LNCaP clone FGC (cell line): ENCODE results near the gene APOBEC3H.

Experiments used
- DNase-seq: peaks from one replicate; pipeline ENCODE4 v3.0.0-alpha.2; 2011; ENCODE audit warnings: low read depth
- H3K4me3 ChIP-seq: 2 replicates; pipeline ENCODE4 v1.5.1; 2011; ENCODE audit warnings: mild to moderate bottlenecking, low read depth, low read length, control low read depth
- TF ChIP-seq, protein P1 (sequence below): IDR thresholded peaks from 2 replicates; pipeline ENCODE4 v1.5.1; 2012; ENCODE audit warnings: mild to moderate bottlenecking; ENCODE audit not compliant: control insufficient read depth, insufficient read depth; ENCODE audit errors: extremely low read depth

The APOBEC3H gene

DNA sequence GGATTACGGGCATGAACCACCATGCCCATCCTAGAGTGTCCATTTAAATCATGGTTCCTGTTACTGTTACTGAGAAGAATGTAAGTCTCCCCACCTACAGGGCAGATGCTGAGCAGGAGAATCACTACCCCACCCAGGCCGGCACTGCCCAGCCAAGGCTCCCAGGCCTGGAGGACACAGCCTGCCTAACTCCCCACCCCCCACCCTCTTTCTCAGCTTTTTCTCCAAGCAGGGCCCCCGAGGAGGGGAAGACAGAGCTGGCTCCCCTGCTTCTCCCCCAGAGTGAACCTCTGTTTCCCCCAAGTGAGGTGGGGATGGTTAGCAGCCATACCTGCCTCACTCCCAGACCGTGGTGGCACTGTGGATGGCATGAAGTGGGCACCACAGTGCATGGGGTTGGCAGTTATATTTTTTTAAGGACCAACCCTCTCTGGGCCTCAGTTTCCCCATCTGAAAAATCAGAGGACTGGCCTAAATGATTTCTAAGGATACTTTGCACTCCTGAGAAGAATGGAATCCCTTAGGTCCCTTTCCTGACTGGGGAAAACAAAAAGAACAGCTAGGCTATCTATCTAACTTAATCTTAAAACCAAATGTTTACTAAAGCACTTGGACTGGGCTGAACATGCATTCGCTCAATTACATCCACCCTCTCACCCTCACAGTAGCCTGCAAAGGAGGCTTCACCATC lies 50.4 kb downstream of the APOBEC3H start:
- H3K4me3 ChIP-seq = no peak overlapping the region
- TF ChIP-seq, protein P1, sequence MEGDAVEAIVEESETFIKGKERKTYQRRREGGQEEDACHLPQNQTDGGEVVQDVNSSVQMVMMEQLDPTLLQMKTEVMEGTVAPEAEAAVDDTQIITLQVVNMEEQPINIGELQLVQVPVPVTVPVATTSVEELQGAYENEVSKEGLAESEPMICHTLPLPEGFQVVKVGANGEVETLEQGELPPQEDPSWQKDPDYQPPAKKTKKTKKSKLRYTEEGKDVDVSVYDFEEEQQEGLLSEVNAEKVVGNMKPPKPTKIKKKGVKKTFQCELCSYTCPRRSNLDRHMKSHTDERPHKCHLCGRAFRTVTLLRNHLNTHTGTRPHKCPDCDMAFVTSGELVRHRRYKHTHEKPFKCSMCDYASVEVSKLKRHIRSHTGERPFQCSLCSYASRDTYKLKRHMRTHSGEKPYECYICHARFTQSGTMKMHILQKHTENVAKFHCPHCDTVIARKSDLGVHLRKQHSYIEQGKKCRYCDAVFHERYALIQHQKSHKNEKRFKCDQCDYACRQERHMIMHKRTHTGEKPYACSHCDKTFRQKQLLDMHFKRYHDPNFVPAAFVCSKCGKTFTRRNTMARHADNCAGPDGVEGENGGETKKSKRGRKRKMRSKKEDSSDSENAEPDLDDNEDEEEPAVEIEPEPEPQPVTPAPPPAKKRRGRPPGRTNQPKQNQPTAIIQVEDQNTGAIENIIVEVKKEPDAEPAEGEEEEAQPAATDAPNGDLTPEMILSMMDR = no peak
- no peak for DNase-seq

DNA sequence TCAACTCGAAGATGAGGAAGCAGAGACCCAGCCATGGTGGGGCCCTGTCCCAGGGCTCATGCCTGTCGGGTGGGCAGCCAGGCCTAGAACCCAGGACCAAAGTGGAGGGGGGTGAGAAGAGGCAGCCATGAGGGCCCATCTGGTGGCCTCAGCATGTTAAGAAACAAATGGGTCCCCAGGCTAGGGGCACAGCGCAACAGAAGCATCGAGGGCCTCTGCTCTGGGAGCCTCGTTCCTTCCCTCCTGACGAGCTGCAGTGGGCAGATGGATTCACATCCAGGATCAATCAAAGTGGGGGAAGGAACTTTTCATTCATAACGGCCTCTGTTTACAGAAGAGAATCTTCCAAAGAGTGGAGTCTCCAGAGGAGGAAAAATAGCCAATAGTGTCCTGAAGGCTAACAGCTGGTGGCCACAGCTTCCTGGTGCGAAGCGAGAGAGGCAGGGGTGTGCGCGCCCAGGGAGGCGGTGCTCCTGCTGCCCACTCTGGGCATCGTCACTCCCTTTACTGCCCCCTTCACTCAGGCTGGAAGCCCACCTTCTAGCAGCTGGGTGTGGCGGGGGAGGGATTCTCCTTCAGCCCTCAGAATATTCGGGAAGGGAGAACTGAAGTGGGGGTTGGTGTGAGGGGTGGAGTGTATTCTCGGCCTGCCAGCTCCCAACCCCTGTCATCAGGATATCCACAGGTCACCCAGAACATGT lies 51.1 kb downstream of the APOBEC3H start:
- TF ChIP-seq, protein P1 = no peak
- no peak for DNase-seq
- no peak overlapping the region for H3K4me3 ChIP-seq

DNA sequence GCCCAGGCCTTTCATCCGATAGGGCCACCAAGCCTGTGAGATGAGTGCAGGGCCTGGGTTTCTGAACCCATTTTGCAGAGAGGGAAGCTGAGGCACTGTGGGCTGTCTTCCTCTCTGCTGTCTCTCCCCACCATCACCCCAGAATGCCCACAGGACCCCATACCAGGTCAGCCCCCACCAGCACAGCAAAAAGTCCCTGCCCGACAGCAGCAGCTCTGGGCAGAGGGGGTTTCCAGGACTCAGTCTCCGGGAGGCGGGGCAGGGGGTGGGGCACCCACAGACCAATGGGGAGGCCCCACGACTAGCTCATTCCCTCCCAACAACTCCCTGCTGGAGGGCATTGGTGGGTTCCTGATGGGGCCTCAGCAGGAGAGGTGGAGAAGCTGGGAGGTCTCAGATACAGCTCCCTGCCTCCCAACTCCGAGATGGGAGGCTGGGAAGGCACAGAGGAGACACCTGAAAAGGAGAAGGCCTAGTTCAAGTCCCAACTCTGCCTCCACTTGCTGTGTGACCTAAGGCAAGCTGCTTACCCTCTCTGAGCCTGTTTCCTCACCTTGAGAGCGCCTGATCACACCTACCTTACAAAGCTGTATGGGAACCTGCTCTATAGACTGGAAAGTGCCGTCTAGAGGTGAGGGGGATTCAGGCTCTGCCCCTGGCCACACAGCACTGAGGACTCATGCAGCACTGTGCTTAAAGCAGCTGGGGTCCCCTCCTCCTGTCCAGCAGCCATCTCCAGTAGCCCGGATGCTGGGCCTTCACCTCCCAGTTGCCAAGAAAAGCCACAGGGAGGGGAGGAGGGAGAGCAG lies 51.9 kb downstream of the APOBEC3H start:
- no peak overlapping the region for H3K4me3 ChIP-seq
- TF ChIP-seq, protein P1 = no peak
- DNase-seq = no peak

DNA sequence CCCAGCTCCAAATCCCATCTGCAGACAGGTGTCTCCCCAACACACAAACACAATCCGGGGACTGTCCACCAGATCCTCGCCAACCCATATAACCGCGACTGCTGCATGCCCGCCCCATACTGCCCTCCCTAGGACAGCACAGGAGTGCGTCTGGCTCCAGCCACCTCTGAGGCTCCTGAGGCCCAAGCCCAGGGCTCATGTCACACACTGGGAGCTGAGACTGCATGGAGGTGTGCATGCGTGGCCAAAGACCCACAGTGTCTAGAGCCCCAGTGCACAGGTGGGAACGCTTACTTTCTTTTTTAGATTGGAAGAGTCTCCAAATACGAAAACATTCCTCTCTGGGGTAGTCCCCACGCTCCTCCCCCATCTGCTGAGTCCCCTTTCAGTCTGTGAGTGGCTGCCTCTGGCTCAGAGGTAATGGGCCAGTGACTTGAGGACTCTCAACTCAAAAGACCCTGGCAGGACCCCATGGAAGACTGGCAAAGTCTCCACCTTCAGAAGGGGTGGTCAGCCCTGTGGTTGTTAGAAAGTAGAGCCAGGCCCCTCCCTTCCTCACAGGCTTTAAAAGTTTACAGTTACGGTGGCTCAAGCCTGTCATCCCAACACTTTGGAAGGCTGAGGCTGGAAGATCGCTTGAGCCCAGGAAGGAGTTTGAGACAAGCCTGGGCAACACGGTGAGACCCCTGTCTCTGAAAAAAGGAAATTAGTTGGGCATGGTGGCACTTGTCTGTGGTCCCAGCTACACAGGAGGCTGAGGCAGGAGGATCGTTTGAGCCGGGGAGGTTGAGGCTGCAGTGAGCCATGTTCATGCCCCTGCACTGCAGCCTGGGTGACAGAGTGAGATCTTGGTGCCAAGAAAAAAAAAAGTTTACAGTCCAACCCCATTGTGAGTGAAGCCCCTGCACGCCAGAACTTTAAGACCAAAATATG lies 53.1 kb downstream of the APOBEC3H start:
- no peak overlapping the region for H3K4me3 ChIP-seq
- DNase-seq = no peak
- TF ChIP-seq, protein P1 = no peak

DNA sequence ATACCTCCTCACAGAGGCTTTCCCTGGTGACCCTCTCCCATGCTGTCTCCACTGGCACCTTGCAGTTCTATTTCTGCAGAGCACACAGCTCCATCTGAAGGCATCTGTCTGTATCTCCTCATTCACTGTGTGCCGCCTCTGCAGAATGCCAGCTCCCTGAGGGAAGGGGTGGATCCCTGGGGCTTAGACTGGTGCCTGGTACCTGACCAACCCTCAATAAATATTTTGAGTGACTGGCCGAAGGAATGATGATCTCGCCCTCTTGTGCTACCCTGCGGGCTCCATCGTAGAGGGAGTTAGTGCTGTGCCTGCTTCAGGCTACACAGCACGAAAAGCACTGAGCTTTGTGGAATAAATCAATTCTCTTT lies 53.8 kb downstream of the APOBEC3H start:
- DNase-seq = no peak
- TF ChIP-seq, protein P1 = no peak
- no peak overlapping the region for H3K4me3 ChIP-seq

DNA sequence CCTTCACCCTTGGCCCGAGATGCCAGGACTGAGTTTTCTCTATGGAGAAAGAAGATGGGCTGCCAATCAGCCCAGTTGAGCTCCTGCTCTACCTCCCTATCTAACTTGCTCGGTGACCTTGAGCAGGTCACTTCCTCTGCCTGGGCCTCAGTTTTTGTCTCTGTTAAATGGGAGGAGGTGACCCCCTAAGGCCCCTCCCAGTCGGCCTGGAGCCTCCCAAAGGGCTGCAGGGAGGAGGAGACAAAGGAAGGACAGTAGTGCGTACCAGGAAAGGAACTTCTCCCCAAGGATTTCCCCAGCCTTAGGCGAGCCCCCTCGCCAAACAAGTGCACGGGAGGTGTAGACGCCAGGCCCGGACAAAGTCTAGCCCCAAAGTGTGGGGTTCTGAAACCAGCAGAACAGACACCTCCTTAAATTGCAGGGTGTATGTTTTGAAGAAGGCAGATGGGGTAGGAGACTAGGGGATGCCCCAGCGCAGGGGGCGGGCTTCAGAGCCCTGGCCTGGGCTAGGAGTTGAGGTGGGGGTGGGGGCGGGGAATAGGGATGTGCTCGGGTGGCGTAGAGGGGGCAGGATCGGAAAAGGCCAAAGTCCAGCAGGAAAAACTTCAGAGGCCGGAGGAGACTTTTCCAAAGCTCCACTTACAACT lies 54.4 kb downstream of the APOBEC3H start:
- TF ChIP-seq, protein P1 = no peak
- peak overlapping the region; percentile 65 for H3K4me3 ChIP-seq
- no peak for DNase-seq
